ENCODE data around the gene CENPK.

- TF ChIP-seq, protein P1, sequence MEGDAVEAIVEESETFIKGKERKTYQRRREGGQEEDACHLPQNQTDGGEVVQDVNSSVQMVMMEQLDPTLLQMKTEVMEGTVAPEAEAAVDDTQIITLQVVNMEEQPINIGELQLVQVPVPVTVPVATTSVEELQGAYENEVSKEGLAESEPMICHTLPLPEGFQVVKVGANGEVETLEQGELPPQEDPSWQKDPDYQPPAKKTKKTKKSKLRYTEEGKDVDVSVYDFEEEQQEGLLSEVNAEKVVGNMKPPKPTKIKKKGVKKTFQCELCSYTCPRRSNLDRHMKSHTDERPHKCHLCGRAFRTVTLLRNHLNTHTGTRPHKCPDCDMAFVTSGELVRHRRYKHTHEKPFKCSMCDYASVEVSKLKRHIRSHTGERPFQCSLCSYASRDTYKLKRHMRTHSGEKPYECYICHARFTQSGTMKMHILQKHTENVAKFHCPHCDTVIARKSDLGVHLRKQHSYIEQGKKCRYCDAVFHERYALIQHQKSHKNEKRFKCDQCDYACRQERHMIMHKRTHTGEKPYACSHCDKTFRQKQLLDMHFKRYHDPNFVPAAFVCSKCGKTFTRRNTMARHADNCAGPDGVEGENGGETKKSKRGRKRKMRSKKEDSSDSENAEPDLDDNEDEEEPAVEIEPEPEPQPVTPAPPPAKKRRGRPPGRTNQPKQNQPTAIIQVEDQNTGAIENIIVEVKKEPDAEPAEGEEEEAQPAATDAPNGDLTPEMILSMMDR (IDR thresholded peaks at IDR 0.05) = no peak
- TF ChIP-seq ZFX (IDR thresholded peaks at IDR 0.05; ENCODE audit: borderline replicate concordance) = no peak
These were observed 49.4 kb upstream of the CENPK start for GRCh38 chr5:65612298-65612907.
